NCI-H2107 treated with DMSO at 0.1 percent for 48 hours (cell line): Measurements from ENCODE around the gene UBE2E3.
A peak's percentile ranks its signal among the peaks of the same experiment; 100 is the strongest.
"Not testable (repeated sequence)": the region's sequence is repeated elsewhere in the genome, so short reads cannot be mapped to it uniquely, and the experiment has no call there.

Source experiments
- DNase-seq: peaks from one replicate; lab custom pipeline; 2025; ENCODE audit not compliant: unreplicated experiment; lab: John Stamatoyannopoulos, UW

The UBE2E3 gene

DNA sequence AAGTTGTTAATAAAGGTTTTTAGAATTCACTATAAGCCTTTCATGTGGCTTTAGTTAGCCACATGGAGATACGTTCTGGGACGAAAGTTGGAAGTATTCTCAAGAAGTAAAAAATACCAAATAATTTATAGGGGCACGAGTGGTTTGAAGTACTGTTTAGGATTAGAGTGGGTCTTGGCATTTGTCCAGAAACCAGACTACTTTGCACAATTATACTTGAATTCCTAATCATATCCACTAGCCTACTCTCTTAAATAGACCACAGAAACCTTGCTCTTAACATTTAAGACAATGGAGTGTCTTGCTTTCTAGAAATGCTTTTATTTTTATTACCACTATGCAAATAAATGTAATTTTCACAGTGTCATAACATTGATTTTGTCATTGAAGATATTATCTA is 44.6 kb downstream of the UBE2E3 start:
- DNase-seq = peak; percentile 40

DNA sequence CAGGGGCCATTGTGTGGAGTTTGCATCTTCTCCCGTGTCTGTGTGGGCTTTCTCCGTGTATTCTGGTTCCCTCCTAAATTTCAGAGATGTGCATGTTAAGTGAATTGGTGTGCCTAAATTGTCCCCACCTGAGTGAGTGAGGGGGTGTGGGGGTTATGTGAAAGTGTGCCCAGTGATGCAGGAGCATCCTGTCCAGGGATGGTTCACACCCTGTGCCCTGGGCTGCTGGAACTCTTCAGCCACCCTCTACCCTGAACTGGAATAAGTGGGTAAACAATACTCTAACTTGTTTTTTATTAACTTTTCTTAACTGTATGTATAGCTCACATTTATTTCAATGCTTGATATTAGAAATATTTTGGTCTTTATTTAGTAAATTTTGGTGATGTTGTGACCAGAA is 56.0 kb downstream of the UBE2E3 start:
- no peak for DNase-seq

DNA sequence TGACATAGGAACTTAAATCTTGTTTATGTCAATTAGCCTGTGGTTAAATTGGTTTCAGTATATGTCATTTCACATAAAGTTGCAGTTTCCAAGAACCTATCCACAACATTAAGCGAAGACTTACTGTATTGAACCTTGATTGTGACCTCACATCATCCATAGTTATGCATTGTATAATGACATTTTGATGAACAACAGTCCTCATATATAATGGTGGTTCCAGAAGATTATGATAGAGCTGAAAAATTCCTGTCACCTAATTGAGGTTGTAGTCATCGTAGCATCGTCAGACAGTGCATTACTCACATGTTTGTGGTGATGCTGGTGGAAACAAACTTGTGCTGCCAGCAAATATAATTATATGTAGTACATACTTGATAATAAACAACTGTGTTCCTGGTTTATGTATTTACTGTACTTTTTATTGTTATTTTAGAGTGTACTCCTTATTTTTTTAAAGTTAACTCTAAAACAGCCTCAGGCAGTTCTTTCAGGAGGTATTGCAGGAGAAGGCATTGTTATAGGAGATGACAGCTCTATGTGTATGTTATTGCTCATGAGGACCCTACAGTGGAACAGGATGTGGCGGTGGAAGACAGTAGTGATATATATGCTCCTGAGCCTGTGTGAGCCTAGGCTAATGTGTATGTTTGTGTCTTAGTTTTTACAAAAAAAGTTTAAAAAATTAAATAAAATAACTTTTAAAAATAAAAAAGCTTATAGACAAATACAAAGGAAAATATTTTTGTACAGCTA is 56.6 kb downstream of the UBE2E3 start:
- DNase-seq = no peak

GRCh38 chr2:181037922-181038321 is 57.5 kb downstream of the UBE2E3 start:
- no peak for DNase-seq

DNA sequence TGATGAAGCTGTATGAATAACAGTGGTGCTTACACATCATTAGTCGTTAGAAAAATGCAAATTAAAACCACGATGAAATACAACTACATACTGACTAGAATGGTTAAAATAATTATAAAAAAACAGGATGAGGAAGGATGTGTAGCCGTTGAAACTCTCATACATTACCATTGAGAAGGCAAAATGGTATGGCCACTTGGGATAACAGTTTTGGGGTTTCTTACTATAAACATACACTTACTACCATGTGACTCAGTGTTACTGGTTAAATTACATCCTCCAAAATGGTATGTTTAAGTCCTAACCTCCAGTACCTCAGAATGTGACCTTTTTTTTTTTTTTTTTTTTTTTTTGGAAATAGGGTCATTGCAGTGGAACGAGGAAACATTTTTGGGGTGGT is 58.4 kb downstream of the UBE2E3 start:
- DNase-seq = no peak

- not testable (repeated sequence) for DNase-seq
Observed at GRCh38 chr2:181040839-181041238, 60.4 kb downstream of the UBE2E3 start.

DNA sequence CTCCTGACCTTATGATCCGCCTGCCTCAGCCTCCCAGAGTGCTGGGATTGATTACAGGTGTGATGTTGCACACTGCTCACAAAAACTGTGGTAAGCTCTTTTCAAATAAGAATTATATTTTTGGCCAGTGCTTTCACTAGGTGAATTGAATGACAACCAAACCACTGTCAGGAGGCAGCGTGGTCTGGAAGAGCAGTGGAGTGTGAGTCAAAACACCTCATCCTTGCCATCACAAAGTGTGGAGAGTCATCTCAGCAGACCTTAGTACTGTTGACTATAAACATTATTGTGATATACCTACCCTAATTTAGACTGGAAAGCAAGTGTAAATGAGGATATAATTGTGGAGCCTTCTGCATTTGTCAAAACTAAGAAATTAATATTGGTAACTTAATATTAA is 61.3 kb downstream of the UBE2E3 start:
- no peak for DNase-seq

GRCh38 chr2:181042706-181043105 is 62.3 kb downstream of the UBE2E3 start:
- DNase-seq = no peak

DNA sequence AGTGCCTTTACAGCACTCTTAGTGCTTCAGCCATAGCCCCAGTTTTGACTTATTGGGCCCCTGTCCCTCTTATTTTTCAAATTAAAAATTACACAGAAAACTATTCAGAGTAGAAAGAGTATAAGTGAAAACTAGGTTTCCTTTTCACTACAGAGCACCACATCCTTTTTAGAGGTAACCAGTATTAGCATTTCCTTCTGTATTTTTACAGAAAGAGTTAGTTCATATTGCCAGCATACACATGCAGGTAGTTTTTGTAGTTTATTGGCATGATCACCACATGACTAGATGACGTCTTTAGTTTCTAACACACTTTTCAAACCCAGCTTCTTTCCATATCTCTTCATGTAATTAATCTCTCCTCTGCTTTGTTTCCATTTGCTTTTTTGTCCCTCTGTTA is 66.4 kb downstream of the UBE2E3 start:
- no peak for DNase-seq

- DNase-seq = no peak
Observed at GRCh38 chr2:181047829-181048228, 67.4 kb downstream of the UBE2E3 start.

DNA sequence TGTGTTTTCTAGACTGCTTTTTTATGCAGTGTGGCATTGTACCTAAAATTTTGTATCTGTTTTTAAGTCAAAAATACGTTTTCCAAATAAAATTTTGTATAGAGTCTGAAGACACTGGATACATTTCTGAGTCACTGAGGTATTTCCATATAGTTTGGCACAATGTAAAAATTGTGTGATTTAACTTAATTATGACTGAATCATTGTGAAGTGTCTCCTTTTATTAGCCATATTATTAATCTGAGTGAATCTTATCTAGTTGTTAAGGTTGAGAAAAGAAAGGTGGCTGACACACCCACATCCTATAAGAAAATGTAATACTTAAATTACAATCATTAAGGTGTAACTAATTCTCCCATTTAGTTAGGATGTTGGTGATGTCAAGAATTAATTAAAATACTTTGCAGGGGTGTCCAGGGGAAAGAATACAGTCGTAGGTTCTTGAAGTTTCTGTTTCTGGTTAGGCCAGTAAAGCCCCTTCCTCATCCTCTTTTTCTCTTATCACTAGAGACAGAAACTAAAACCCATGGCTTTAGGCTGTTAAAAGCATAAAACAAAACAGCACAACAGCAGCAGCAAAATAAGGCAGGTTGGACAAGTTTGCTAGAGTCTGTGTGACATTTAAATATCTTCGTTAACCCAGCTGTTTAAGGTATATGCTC is 71.6 kb downstream of the UBE2E3 start:
- DNase-seq = no peak

DNA sequence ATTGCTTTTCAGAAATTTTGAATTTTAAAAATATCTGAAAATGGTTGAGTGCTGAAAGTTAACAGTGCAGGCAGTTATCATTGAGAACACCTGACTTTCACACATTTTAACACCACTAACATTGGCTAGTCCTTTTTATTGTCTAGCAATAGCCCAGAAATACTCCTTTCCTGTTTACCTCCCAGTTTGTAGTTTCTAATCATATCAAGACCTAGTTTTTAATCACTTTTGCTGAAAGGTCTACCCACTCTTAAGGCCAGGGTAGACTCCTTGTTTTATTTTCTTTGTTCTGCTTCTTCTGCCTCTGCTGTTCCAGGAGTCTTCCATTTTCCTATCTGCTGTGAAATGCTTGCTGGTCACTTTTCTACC is 72.1 kb downstream of the UBE2E3 start:
- no peak for DNase-seq

DNA sequence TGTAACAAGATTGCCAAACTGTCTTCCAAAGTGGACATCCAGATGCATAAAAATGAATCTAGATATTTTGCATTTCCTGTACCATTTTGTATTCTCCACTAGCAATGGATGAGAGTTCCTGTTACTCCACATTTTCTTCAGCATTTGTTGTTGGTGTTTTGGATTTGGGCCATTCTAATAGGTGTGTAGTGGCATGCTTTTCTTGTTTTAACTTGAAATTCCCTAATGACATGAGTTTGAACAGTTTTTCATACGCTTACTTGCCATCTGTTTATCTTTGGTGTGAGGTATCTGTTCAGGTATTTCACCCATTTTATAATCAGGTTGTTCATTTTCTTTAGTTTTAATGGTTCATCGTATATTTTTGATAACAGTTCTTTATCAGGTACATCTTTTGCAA is 73.9 kb downstream of the UBE2E3 start:
- no peak for DNase-seq

DNA sequence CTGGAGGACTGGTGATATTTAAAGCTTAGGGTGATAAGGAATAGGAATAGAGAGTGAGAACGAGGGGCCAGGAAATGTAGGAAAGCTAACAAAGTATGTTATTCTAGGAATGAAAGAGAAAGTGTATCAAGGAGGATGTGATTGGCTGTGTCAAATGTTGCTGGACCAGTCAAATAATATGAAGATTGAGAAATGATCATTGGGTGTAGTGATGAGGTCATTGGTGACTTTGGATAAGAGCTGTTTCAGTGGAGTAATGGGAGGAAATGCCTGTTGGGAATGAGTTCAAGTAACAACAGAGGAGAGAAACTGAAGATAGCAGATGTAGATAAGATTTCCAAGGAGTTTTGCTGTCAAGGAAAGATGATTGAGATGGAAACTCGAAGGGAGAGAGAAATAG is 74.4 kb downstream of the UBE2E3 start:
- no peak for DNase-seq

GRCh38 chr2:181058378-181059269 is 78.2 kb downstream of the UBE2E3 start:
- no peak for DNase-seq

DNA sequence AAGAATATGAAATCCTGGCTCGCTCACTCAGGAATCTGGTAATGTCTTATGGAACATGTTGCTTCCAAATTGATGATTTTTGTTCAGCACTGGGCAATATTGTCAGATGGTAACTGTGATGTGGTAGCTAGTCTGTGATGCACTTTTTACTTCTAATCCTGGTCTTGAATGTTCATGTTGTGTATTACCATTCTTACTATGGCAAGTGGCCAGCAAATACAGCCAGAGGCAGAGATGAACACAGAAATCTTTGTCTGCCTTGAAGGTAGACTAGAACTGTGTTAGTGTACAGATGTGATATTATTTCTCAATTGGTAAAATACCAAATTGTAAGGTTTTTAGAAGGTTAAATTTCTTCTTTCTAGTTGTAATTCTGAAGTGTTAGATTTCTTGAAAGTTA is 83.3 kb downstream of the UBE2E3 start:
- no peak for DNase-seq

- no peak for DNase-seq
Observed at GRCh38 chr2:181065458-181065857, 85.1 kb downstream of the UBE2E3 start.

- DNase-seq = no peak
Observed at GRCh38 chr2:181066333-181066732, 85.9 kb downstream of the UBE2E3 start.

- DNase-seq = no peak
Observed at GRCh38 chr2:181070119-181070835, 89.9 kb downstream of the UBE2E3 start.

DNA sequence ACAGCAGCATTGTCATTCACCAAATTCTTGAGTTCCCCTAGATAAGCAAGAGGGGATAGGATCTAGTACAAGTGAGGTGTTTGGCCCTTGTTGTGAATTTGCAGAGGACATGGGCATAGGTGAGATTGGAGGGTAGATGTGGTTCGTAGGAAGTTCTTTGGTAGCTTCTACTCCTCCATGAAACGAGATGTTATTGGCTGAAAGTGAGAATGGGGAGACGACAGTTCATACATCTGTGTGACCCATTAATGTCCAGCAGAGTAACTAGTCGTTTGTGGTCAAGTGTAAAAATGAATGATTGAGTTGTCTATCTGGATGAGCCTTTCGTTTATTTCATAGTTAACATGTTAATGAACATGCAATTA is 90.4 kb downstream of the UBE2E3 start:
- no peak for DNase-seq

GRCh38 chr2:181072486-181073235 is 92.3 kb downstream of the UBE2E3 start:
- no peak for DNase-seq
